Activated CD8-positive, alpha-beta memory T cell treated with anti-CD3 and anti-CD28 coated beads for 24 hours (primary cell): Measurements from ENCODE around the gene SPPL3.
"Not testable (repeated sequence)": the region's sequence is repeated elsewhere in the genome, so short reads cannot be mapped to it uniquely, and the experiment has no call there.

Source experiments
- DNase-seq: peaks from one replicate; pipeline ENCODE4 v3.0.0-alpha.2; 2020

Gene SPPL3

GRCh38 chr12:120814203-120814902, 89.8 kb downstream of the SPPL3 start:
- DNase-seq: no peak

GRCh38 chr12:120813588-120814153, 90.5 kb downstream of the SPPL3 start:
- DNase-seq: no peak

GRCh38 chr12:120810021-120810420, 94.1 kb downstream of the SPPL3 start:
- DNase-seq: no peak

- DNase-seq: no peak
These were observed 99.7 kb downstream of the SPPL3 start for GRCh38 chr12:120804428-120804827.

- DNase-seq: no peak
These were observed 103.0 kb downstream of the SPPL3 start for GRCh38 chr12:120801146-120801545.

- no peak for DNase-seq
These were observed 103.5 kb downstream of the SPPL3 start for GRCh38 chr12:120800665-120801064.

GRCh38 chr12:120799243-120800045, 104.7 kb downstream of the SPPL3 start:
- DNase-seq: no peak

- no peak for DNase-seq
These were observed 105.5 kb downstream of the SPPL3 start for GRCh38 chr12:120798696-120799095.

- no peak for DNase-seq
These were observed 106.2 kb downstream of the SPPL3 start for GRCh38 chr12:120797677-120798642.

- DNase-seq: no peak
These were observed 108.5 kb downstream of the SPPL3 start for GRCh38 chr12:120795441-120796178.

- DNase-seq: no peak
These were observed 110.8 kb downstream of the SPPL3 start for GRCh38 chr12:120793357-120793756.

- DNase-seq: not testable (repeated sequence)
These were observed 111.7 kb downstream of the SPPL3 start for GRCh38 chr12:120792456-120792855.

GRCh38 chr12:120791669-120792176, 112.4 kb downstream of the SPPL3 start:
- DNase-seq: no peak

- DNase-seq: no peak
These were observed 114.0 kb downstream of the SPPL3 start for GRCh38 chr12:120790114-120790513.

GRCh38 chr12:120787889-120788288, 116.3 kb downstream of the SPPL3 start:
- DNase-seq: no peak

GRCh38 chr12:120784804-120785203, 119.4 kb downstream of the SPPL3 start:
- DNase-seq: no peak

GRCh38 chr12:120783197-120783596, 121.0 kb downstream of the SPPL3 start:
- DNase-seq: no peak

GRCh38 chr12:120775862-120776552, 128.2 kb downstream of the SPPL3 start:
- DNase-seq: no peak

GRCh38 chr12:120774169-120774916, 129.8 kb downstream of the SPPL3 start:
- DNase-seq: no peak

GRCh38 chr12:120771097-120771496, 133.1 kb downstream of the SPPL3 start:
- no peak for DNase-seq
